ENCODE measurements around the gene MERTK.
"Not testable (repeated sequence)": the region's sequence is repeated elsewhere in the genome, so short reads cannot be mapped to it uniquely, and the experiment has no call there.

Gene MERTK

GRCh38 chr2:111910609-111911277, 12.3 kb downstream of the MERTK start:
- DNase-seq: no peak

- not testable (repeated sequence) for DNase-seq
Observed at GRCh38 chr2:111911295-111911977, 13.0 kb downstream of the MERTK start.

GRCh38 chr2:111912547-111912946, 14.1 kb downstream of the MERTK start:
- DNase-seq: no peak

- no peak for DNase-seq
Observed at GRCh38 chr2:111917106-111917505, 18.7 kb downstream of the MERTK start.

- no peak for DNase-seq
Observed at GRCh38 chr2:111918383-111918806, 20.0 kb downstream of the MERTK start.

GRCh38 chr2:111919365-111919764, 21.0 kb downstream of the MERTK start:
- no peak for DNase-seq

GRCh38 chr2:111919794-111920608, 21.6 kb downstream of the MERTK start:
- no peak for DNase-seq

- no peak for DNase-seq
Observed at GRCh38 chr2:111923276-111923804, 24.9 kb downstream of the MERTK start.

GRCh38 chr2:111924617-111925107, 26.3 kb downstream of the MERTK start:
- DNase-seq: no peak

GRCh38 chr2:111927723-111928122, 29.3 kb downstream of the MERTK start:
- DNase-seq: no peak

- no peak for DNase-seq
Observed at GRCh38 chr2:111930409-111930808, 32.0 kb downstream of the MERTK start.

- no peak for DNase-seq
Observed at GRCh38 chr2:111930875-111931274, 32.5 kb downstream of the MERTK start.

GRCh38 chr2:111932841-111933291, 34.5 kb downstream of the MERTK start:
- no peak for DNase-seq

- not testable (repeated sequence) for DNase-seq
Observed at GRCh38 chr2:111933900-111934299, 35.5 kb downstream of the MERTK start.

- DNase-seq: no peak
Observed at GRCh38 chr2:111936881-111937280, 38.5 kb downstream of the MERTK start.

- no peak for DNase-seq
Observed at GRCh38 chr2:111938392-111938791, 40.0 kb downstream of the MERTK start.

- DNase-seq: no peak
Observed at GRCh38 chr2:111940333-111941196, 42.2 kb downstream of the MERTK start.

- no peak for DNase-seq
Observed at GRCh38 chr2:111941531-111941930, 43.1 kb downstream of the MERTK start.

- no peak for DNase-seq
Observed at GRCh38 chr2:111944531-111945210, 46.3 kb downstream of the MERTK start.

GRCh38 chr2:111945444-111946293, 47.3 kb downstream of the MERTK start:
- no peak for DNase-seq

All from KG1 (cell line).